PC-3 (cell line): ENCODE data around the gene PLA2G4B.

ENCODE experiments used
- EZH2 ChIP-seq: fragments of 300-600 bp; sonication (generic); IDR thresholded peaks from one replicate; pipeline ENCODE4 v1.6.1; 2017; ENCODE audit warnings: antibody characterized with exemption, mild to moderate bottlenecking, low read length; ENCODE audit not compliant: unreplicated experiment
- EZH2phosphoT487 ChIP-seq: fragments of 300-600 bp; sonication (generic); IDR thresholded peaks from 2 replicates; pipeline ENCODE4 v1.6.1; 2018; ENCODE audit warnings: mild to moderate bottlenecking, antibody characterized with exemption, low read length, borderline replicate concordance
- TF ChIP-seq, protein P1 (sequence below): fragments of 300-600 bp; sonication (generic); conservative IDR thresholded peaks from 2 replicates; pipeline ENCODE4 v1.5.1; 2017; ENCODE audit warnings: antibody characterized with exemption, low read depth, mild to moderate bottlenecking, low read length

DNA sequence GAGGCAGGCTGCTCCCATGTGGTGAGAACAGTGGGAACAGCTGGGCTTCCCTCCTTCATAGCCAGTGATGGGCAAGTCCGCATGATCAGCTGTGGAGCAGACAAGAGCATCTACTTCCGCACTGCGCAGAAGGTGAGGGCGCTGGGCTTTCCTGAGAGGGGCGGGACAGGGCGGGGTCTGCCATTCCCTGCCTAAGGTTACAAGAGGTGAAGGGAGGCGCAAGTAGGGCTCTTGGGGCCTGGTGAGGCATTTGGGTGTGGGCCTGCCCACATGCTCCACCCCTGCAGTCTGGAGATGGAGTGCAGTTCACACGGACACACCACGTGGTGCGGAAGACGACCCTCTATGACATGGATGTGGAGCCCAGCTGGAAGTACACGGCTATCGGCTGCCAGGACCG, 21.3 kb upstream of the PLA2G4B start:
- TF ChIP-seq, protein P1, sequence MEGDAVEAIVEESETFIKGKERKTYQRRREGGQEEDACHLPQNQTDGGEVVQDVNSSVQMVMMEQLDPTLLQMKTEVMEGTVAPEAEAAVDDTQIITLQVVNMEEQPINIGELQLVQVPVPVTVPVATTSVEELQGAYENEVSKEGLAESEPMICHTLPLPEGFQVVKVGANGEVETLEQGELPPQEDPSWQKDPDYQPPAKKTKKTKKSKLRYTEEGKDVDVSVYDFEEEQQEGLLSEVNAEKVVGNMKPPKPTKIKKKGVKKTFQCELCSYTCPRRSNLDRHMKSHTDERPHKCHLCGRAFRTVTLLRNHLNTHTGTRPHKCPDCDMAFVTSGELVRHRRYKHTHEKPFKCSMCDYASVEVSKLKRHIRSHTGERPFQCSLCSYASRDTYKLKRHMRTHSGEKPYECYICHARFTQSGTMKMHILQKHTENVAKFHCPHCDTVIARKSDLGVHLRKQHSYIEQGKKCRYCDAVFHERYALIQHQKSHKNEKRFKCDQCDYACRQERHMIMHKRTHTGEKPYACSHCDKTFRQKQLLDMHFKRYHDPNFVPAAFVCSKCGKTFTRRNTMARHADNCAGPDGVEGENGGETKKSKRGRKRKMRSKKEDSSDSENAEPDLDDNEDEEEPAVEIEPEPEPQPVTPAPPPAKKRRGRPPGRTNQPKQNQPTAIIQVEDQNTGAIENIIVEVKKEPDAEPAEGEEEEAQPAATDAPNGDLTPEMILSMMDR: no peak
- no peak for TF ChIP-seq EZH2phosphoT487
- TF ChIP-seq EZH2: no peak
